Epidermal melanocyte (primary cell): Measurements from ENCODE around the gene BCCIP.

Source experiments
- DNase-seq: peaks from one replicate; pipeline ENCODE4 v3.0.0; 2011; ENCODE audit warnings: low spot score; ENCODE audit not compliant: insufficient read length

Gene BCCIP

DNA sequence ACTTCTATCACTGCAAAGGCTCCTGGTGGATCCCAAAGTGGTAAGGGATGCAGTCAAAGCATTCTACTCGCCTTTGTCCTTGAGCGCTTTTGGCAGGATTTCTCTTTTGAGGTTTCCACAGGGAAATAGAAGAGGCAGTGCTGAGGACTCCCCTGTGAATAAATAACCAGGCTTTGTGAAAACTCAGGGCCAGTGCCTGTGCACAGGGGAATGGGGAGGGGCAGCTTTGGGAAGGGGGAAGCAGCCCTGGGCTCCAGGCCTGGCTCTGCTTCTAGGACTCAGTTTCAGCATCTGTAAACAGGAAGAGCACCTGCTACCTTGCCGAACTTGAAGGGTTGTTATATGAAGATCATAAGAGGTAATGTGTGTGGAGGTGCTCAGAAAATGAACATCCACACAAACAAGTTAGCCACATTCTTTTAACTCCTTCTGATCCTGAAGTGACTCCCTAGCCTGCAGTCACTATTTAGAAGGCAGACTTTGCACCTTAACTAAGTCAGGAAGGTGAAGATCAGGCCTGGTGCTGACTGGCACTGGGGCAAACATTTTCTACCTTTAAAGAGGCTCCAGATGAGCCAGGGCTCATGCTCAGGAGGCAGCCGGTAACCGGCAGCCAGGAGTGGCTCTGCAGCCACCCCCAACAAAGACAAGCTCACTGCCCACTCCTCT is 25.2 kb upstream of the BCCIP start:
- DNase-seq: no peak

DNA sequence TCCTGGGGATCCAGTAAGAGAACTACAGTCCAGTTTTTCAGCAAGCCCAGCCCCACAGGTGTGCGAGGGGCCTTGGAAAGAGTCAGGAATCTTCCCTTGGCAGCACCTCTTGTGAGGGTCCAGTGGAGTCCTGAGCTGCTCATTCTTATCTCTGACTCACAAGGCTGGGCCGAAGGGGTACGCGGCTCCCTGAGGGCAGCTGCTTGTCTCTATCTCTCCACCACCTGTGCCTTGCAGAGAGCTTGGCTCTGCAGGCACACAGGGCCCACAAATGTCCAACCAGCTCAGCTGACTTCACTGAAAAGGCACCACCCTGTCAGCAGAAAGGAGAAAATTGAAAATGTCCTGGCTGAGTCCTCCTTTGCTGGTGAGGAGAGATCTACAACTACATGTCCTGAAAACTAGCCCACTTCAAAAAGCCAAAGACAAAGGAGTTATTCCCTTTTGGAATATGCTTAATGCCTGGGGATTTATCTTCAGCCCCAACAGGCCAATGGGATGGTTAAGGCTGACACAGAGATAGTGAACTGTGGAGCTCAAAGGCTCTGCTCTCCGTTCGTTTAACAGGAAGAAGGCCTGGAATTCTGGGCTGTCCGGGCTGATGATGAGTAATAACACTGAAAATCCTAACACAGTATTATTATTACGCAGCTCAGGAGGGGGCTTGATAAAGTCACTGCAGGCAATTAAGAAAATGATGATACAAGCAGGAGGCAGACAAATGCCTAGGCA is 23.7 kb upstream of the BCCIP start:
- DNase-seq: no peak

DNA sequence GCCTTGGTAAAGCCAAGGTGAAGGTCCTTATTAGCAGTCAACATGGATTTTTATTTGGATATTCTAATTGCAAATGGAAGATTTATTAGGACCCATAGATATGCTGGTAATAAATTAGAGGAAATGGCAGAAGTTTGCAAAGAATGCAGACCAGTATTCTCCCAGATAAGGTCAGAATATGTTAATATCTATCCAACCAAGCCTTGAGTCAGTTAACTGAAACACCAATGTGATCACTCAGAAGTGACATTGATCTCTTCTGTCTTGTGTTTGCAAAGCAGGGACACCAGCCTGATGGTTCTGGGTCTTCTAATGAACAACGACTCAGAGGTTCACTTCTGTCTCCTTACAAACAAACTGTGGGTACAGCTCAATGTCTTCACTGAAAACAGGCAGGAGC is 21.8 kb upstream of the BCCIP start:
- no peak for DNase-seq

- DNase-seq: no peak
Measured at GRCh38 chr10:125802131-125802530, 21.2 kb upstream of the BCCIP start.

GRCh38 chr10:125802739-125803138 is 20.6 kb upstream of the BCCIP start:
- DNase-seq: no peak

DNA sequence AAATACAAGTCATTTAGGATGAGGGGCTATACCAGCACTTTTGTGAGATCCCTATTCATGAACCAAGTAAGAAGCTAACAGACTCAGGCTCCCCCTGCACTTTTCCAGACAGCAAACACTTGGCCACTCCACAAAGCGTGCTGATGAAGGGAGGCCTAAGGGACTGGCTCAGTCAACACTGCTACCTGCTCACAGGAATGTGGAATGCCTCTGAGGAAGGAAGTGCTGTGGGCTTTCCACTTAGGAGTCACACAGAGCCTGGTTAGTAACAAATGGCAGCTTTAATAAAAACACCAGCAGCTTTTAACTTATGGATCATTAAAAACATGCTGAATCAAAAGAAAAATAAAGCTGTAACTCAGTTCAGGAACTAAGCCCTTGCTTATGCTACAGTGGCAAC is 15.3 kb upstream of the BCCIP start:
- DNase-seq: no peak

GRCh38 chr10:125811251-125811650 is 12.1 kb upstream of the BCCIP start:
- DNase-seq: no peak

DNA sequence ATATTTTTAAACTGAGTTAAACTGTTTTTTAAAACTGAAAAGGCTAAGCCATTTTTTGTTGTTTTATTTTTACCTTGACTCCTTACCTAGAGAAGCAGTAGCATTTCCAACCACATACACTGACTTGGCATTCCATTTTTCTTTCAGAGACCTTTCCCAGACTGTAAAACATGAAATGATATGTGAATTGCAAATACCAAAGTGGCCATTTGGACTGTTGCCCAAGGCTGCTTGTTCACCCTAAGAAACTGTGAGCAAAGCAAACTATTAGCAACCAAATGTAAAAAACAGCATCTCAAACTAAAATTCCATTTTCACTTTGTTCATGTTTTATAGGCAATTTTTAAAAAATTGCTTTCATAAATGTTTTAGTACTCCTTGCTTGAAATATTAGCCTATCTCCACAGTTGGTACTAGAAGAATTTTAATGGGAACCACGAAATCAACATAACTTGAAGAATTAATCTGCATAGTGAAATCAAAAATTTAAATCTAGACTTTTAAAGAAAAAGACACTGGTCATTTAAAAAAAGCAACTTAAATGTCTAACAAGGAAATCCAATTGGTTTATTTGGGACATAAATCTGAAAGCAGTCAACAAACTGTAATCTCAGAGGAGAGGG is 11.1 kb upstream of the BCCIP start:
- DNase-seq: no peak

DNA sequence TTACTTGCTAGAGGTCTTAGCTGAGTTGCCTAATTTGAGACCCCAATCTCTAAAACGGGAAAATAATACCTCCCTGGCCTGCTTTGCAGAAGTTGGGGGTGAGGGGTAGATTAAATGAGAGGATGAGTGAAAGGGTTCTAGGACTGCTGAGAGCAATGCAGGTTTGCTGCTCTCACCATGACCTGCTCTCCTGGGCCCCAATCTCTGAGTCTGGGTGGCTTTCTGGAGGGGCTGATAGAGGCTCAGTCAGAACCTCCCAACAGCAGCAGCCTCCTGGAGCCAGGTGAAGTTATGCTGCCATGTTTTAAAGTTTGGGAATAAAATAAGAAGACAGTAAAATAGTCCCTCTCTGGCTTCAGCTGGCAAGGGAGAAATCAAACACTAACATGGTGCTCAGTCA is 7.6 kb upstream of the BCCIP start:
- no peak for DNase-seq

DNA sequence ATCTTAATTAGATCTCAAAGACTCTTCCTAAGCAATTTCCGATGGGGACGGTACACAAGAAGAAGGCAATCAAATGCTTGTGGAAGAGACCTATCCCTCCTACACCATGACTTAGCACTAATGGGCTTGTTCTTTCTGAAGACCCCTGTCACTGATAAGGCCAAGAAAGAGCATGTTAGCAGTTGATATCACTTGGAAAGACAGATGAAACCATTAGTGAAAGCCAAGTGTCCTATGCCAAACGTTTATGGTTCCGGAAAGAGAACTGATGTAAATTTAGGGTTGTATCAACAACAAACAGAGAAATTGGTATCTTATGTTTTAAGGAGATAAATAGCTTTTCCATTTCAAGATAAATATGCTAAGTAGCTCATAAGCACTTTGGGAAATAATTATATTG is 6.8 kb upstream of the BCCIP start:
- DNase-seq: no peak

DNA sequence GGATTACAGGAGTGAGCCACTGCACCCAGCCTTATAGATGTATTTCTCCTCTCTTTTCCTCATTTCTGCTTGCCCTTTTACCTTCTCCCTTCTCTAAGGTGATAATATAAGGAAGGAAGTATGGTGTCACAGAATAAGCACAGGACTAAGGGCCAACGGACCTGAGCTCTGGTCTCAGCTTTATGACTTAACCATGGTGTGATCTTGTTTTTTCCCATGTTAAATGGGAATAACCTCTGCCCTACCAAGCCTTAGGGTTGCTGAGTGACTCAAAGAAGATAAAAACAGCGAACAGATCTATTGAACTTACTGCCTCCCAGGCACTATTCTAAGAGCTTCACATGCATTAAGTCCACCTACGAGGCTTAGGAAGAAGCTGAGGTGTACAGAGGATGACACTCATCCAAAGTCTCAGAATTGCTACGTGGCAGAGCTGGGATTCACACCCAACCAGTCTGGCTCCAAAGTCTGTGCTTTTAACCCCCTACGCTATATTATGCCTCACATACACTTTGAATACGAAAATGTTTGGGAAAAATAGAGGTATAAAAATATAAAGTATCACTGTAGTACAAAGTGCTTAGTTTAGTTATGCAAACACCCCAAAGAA is 5.9 kb upstream of the BCCIP start:
- no peak for DNase-seq

DNA sequence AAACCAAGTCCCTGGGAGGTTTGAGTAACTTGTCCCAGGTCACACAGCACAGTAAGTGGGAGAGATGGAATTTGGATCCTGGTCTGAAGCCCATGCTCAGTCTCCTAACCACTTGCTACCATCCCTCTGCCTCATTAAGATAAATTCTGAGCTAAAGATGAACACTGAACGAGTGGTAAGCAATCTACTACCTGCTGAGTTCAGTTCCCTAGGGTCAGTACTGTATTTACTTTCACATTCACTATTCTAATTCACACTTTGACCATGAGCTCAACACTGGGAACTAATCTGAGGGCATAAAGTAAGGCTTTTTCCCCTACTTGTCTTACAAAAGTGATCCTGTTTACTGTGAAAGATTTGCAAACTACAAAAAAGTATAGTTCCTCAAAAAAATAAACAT is 2.6 kb upstream of the BCCIP start:
- no peak for DNase-seq

DNA sequence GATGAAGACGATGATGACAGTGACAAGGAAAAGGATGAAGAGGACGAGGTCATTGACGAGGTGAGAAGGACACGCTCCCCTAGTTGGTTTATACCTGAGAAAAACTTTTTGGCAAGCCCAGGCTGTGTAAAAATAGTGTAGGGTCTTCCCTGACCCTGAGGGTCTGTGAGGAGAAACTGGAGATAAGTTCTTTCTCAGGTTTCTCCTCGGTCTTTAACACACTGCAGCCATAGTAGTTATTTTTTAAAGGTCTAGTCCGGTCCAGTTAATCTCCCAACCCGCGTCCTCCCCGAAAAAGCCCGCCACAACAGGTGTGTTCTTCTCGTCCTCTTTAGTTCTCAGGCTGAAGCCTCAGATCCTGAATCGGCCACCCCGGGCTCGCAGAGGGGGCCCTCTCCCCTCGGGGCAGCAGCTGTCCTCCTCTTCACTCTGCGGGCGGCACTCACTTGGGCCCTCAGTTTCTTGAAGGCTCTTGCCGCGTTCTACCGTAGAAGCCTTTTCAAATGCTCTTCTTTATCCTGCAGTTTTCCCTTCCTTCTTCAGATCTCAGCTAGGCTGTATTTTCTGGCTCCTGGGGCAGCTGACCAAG is 411 bp downstream of the BCCIP start:
- no peak for DNase-seq

DNA sequence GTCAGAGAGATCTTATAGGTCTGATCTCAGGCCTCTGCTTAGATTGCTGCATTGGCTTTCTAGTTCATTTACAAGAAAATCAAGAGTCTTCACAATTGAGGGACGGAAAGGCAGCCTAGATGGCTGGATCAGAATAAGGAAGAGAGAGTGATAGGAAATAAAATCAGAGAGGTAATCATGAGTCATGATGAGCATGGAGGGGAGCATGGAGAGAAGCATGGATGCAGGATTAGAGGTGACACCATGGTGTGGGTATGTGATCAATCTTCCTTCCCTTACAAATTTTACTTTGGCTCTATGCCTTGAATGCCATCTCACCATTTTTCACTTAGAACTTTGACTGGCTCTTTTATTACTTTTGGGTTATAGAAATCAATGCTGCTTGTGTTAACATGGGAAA is 1.4 kb downstream of the BCCIP start:
- no peak for DNase-seq

GRCh38 chr10:125827133-125827532 is 3.8 kb downstream of the BCCIP start:
- DNase-seq: no peak

- no peak for DNase-seq
Measured at GRCh38 chr10:125828311-125828710, 5.0 kb downstream of the BCCIP start.

DNA sequence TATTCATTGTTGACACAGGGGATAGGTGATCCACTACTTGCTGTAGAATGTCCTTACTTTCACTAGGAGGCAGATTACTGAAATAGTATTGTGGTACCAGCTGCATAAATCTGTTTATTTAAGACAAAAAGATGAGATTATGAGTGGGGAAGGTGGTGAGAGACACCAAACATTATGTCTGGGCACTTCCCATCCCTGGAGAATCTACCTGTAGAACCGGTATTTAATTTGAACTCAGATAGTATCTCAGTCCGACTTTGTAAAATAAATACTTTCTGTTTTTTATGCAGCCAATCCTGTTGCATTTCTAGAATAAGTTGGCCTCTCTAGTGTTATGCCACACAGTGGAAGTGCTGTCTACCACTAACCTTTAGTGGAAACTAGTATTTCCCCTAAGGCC is 13.4 kb downstream of the BCCIP start:
- DNase-seq: no peak

DNA sequence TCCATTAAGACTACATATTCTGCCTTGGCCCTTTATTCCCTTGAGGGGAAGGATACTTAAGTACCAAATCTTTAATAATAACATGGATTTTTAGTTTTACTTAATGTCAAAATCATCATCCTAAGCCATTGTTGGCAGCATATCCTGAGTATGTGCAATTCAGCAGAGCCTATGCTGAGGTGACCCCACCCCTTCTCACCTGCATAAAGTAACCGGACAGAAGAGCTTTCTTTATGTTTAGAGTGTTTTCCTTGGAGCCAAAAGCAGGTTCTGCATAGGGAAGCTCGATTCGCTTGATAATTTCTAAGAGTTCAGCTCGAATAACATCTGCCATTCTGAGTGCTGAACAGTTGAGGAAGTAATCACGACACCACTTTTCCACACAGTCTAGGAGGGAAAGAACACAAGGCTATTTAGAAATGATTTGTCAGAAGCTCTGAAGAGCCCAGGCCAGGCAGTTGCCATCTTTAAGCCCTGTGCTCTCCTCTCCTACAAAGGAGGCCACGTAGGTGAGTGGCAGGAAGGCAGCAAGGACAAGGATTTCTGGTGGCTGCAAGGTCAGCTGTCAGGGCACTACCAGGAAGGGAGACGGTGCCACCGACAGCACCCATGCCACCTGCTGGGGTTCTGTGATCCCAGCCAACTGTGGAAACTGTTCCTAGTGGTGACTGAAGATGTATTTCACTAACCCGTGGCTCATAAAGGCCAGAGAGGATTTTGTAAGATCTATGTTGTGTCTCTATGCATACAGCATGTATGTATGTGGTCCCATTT is 15.6 kb downstream of the BCCIP start:
- DNase-seq: no peak

- no peak for DNase-seq
Measured at GRCh38 chr10:125840406-125840805, 17.1 kb downstream of the BCCIP start.

- no peak for DNase-seq
Measured at GRCh38 chr10:125840955-125841354, 17.6 kb downstream of the BCCIP start.

- DNase-seq: no peak
Measured at GRCh38 chr10:125843603-125844329, 20.4 kb downstream of the BCCIP start.
